ENCODE data around the gene LRRN2.

- no peak for TF ChIP-seq EZH2 (IDR thresholded peaks at IDR 0.05; ENCODE audit: borderline replicate concordance, low read depth, low read length, severe bottlenecking)
- no peak for TF ChIP-seq CTCF (IDR thresholded peaks at IDR 0.05; ENCODE audit: extremely low read depth in 1 of 2, insufficient read depth in 1 of 2, low read depth in 1 of 2, low read length in 2 of 2)
Measured at GRCh38 chr1:204670152-204670927, 15.2 kb downstream of the LRRN2 start.
